ENCODE measurements around the gene CPVL.

Gene CPVL

GRCh38 chr7:28973591-28973990, 172.7 kb downstream of the CPVL start:
- DNase-seq (ENCODE audit: low read depth) = no peak

DNA sequence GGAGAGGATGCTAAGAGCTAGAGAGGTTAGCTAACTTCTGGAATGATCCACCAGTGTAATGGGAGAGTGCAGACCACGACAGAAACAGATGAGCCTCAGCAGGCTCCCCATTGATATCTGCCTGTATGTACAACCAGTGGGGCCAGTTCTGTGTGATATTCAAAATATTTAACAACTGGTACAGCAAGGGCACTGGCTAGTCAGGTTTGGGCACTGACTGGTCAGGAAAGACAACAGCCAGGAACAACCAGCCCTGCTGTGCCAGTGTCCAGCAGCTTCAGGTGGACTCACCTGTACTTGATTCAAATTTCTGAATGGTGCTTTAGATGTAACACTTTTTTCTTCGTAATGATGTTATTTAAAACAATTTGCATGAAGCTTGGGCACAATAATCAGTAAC, 182.3 kb downstream of the CPVL start:
- DNase-seq (ENCODE audit: low read depth) = no peak

- DNase-seq (ENCODE audit: low read depth) = no peak
These were observed 184.4 kb downstream of the CPVL start for GRCh38 chr7:28961972-28962371.

DNA sequence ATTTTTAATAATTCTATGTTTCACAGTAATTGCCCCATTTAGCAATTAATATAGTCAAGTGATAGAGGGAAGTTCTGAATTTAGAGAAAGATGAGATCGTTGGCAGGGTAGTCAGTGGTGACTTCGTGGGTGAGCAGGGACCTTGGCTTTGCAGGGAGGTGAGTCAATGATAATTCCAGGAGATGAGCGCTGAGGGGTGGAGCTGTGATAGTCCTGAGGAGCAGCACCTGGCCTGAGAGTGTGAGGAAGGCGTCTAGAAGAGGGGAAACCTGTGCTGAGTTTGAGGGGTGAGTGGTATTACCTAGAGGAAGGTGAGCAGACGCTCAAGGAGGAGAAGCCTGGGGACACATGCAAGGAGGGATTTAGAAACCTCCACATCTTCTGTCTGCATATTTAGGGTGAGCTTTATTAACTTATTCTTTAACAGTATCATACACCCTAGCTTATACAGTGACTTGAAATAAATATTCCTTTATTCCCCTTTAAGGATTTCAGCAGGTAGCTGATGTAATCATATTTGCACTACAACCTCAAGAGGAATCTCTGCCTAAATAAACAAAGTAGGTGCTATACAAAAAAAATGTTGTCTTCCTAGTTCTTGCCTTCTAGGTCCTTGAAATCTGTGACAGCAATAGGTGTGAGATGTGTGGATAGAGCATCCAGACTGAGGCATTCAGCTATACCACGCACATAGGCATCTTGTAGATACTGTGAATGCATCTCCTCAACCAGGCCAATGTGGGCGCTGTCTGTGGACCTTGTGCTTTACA, 186.1 kb downstream of the CPVL start:
- no peak for DNase-seq (ENCODE audit: low read depth)

DNA sequence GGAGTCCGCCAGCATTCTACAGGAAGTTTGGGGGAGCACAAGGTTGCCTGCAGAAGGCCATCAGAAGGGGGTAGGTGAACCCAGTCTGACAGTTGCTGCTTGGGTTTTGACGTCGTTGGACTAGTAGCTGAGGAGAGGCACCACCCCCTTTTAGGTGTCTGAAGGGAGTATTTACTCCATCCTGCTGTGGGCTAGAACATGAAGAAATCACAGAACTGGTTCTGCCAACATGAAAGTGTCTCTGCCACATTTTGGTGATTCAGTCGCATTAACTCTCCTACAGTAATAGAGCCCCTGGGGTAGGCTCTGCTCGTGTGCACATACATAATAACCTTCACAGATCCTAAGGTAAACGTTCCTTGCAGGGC, 187.4 kb downstream of the CPVL start:
- no peak for DNase-seq (ENCODE audit: low read depth)

GRCh38 chr7:28958235-28958979, 187.9 kb downstream of the CPVL start, which contains the start of gene TRIL:
Gene TRIL (minus strand): TSS chr7:28958330. CDS start chr7:28958046, 284 bp downstream.
- DNase-seq (ENCODE audit: low read depth) = no peak

DNA sequence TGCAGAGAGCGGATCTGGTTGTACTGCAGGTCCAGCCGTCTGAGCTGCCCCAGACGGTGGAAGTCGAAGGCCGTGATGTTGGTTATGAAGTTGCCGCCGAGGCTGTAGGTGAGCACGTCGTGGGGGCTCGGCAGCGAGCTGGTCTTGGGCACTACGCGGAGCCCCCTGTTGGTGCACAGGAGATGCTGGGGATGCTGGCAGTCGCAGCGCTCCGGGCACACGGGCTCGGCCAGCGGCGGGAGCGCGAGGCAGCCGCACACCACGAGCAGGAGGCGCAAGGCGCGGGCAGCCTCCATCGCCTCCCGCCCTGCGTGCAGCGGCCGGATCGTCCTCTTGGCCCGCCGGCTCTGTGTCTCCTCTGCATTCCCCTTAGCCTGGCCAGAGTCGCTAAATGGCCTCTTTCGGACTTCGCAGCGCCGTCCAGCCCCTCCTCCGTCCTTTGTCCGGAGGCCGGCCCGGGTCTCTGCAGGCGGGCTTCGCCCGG, 188.5 kb downstream of the CPVL start:
- no peak for DNase-seq (ENCODE audit: low read depth)

DNA sequence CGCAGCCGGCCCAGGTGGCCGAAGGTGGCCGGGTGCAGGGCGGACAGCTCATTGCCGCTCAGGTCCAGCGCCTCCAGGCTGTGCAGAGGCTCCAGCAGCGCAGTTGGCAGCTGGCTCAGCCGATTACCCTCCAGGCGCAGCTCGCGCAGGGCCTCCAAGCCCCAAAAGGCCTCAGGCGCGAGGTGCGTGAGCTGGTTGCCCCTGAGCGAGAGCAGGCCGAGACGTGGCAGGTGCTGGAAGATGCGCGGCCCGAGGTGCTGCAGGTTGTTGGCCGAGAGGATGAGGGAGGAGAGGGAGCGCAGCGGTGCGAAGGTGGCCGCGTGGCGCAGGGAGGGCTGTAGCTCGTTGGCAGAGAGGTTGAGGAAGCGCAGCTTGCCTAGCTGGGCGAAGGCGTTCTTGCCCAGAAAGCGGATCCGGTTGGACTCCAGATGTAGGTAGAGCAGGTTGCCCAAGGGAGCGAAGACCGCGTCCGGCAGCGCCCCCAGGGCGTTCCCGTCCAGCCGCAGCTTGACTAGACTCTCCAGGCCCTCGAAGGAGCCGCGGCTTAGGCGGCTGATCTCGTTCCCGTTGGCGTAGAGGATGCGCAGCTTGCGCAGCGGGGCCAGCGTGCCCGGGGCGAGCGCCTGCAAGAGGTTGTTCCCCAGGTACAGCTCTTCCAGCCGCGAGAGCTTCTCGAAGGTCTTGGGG, 189.1 kb downstream of the CPVL start:
- DNase-seq (ENCODE audit: low read depth) = no peak

GRCh38 chr7:28956608-28957063, 189.7 kb downstream of the CPVL start:
- no peak for DNase-seq (ENCODE audit: low read depth)

DNA sequence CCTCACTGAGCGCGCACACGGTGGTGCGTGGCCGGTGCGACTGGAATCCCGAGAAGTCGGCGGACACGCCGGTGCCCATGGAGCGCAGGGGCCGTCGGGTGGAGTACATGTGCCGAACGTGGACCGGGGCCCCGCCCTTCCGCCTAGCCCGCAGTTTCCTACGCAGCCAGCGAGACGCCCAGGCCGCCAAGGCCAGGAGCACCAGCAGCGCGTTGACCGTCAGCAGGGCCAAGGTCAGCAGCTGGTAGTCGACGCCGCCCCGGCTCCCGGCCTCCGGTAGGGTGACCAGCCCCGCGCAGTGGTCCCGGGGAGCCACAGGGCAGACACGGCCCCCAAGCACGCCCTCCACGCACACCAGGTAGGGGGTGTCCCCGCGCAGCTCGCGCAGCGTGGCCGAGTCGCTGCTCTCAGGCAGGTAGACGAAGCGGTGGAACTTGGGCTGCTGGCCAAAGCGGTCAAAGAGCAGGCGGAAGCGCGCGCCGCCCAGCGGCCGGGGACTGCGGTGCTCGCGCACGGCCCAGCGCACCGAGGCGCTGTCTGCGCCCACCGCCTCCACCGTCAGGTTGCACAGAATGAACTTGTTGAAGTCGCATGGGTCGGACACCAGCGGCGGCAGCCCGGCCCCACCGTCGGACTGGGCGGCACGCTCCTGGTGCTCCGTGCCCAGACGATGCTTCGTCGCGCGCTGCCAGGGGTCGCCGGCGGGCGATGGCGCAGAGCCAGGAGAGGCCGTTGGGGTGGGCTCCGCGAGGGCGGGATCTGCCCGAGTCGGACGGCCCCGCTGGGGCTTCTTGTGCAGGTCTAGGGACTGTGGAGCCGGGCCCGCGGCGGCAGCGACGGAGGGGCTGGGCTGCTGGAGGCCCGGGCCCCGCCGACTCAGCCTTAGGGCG, 190.4 kb downstream of the CPVL start:
- no peak for DNase-seq (ENCODE audit: low read depth)

- no peak for DNase-seq (ENCODE audit: low read depth)
These were observed 191.0 kb downstream of the CPVL start for GRCh38 chr7:28955356-28955717.

DNA sequence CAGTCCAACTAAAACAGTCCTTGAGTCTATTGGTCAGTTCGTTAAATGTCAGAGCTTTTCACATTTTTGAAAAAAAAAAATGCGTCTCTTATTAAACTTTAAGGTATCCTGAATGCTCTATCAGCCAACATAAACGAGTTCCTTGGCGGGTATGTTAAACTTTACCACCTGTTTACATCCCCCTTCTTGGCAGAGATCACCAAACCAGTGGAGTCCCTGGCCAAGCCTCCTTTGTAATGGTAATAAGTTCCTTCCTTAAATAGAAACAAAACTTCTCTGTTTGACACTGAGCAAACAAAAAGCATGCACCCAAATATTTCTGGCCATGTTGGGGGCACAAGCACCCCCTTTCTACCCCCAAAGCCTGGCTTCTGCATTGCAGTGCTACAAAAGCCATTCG, 191.4 kb downstream of the CPVL start:
- DNase-seq (ENCODE audit: low read depth) = no peak

GRCh38 chr7:28954471-28954870, 191.9 kb downstream of the CPVL start:
- no peak for DNase-seq (ENCODE audit: low read depth)

DNA sequence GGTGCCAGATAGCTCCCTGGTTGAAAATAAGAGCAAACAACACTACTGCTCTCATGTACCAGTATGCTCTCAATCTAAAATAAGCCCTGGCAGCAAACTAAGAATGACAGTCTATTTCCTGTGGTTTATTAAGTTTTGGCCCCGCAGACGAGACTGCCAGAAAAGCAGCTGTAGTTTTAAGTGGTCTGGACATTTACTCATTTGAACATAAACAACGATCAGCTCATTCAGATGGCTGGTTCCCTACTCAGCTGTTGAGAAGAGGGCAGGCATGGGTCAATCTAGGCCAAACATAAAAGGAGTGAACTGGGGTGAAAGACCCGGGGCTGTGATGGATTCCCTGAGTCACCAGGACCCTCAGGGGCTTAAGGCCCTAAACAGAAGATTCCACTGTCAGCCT, 192.7 kb downstream of the CPVL start:
- no peak for DNase-seq (ENCODE audit: low read depth)

Data from stimulated activated CD4-positive, alpha-beta T cell treated with anti-CD3 and anti-CD28 coated beads, Interleukin-2, amount 100 ng/mL, for 4 hours (primary cell).